ENCODE data around the gene NVL.
A peak's percentile ranks its signal among the peaks of the same experiment; 100 is the strongest.

NVL gene

DNA sequence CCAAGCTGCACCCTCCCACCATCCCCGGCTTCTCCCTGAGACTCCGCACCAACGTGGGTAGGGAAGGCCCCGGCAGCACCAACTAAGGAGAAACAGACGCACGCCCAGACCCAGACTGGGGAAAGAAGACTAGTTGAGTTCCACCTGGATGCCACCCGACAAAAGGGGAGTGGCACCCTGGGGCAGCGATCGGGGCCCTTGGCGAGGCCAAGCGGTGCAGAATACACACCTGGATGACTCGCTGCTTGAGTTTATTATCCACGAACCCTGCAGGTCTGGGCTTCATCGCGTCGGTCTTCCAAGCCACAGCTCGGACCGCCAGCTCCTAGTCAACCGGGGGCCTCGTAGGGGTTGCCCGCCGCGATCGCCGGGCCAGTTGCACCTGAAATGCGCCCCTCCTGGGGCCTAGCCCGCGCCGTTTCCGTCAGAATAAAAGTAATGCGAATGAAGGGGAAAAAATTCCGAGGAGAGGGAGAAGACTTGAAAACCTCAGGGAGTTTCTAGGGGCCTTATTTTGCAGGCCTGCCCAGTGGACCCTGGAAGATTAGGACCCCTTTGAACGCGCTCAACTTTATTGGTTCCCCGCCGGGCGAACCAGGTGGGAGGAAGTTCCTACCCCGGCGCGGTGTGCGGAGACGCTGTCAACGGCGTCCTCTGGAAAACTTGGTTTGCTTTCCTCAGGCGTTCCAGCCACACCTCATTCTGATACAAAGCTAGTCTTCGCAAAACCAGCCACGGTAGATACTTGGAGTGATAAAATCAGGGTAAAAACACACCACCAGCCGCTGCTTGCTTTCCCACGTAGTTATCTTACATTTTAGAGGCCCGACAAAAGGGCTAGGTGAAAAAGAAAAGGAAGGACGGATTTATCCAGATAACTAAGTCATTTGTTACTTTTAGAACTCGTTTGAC lies at the start of gene NVL:
NVL (minus strand) TSS at position 331 of the 912 bp plus-strand sequence; CDS start at position 286, 45 bp downstream.
- peak; percentile 93 for DNase-seq (ENCODE audit: low read depth)
- H3K4me3 ChIP-seq (ENCODE audit: low read depth, low read length), result peak within 1 kb of the TSS; percentile 96
- TF ChIP-seq MYC (IDR thresholded peaks at IDR 0.05; ENCODE audit: low read depth, low read length) (peak; percentile 81), CTCF (IDR thresholded peaks at IDR 0.05; ENCODE audit: low read depth, low read length) (no peak), POLR2A (IDR thresholded peaks at IDR 0.05; ENCODE audit: extremely low read depth, insufficient read length) (peak; percentile 33), MAX (IDR thresholded peaks at IDR 0.05; ENCODE audit: low read depth, low read length) (peak; percentile 70)

DNA sequence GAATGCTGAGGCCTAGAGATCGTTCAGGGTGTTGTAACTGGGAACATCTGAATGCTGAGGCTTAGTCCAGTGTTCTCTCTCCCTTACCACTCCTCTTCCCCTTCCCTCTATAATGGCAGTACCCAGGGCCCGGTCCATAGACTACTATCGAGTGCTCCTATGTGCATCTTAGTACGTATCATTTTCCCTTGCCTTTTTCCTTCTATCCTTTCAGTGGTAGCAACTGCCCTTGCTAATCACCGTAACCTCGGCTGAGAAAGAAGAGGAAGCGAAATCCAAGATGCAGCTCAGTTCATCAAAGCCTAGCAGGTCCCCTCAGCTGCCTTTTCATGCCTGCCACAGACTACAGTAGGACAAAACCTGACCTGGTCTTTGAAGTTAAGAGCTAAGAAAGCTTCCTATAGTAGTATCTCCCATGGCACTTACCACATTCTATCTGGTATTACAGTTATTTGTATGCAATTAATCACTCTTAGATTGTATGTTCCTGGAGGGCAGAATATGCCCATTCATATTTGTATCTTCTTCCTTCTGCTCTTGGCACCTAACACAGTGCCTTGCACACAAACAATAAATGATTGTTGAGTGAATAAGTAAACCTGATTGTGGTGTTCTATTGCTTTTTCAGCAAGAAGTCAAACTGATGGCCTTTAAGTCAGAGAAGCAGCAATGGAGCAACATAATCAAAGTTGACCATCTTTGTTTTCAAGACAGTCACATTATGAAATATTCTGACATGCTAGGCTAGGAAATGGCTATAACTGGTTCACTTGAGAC lies 49.1 kb upstream of the NVL start:
- DNase-seq (ENCODE audit: low read depth), result peak; percentile 72
- no peak overlapping the region for H3K4me3 ChIP-seq (ENCODE audit: low read depth, low read length)
- TF ChIP-seq MAX (IDR thresholded peaks at IDR 0.05; ENCODE audit: low read depth, low read length) (no peak), MYC (IDR thresholded peaks at IDR 0.05; ENCODE audit: low read depth, low read length) (no peak), CTCF (IDR thresholded peaks at IDR 0.05; ENCODE audit: low read depth, low read length) (no peak), POLR2A (IDR thresholded peaks at IDR 0.05; ENCODE audit: extremely low read depth, insufficient read length) (no peak)

- DNase-seq (ENCODE audit: low read depth), result peak; percentile 67
- no peak for TF ChIP-seq MAX (IDR thresholded peaks at IDR 0.05; ENCODE audit: low read depth, low read length)
- TF ChIP-seq CTCF (IDR thresholded peaks at IDR 0.05; ENCODE audit: low read depth, low read length), result no peak
- no peak for TF ChIP-seq POLR2A (IDR thresholded peaks at IDR 0.05; ENCODE audit: extremely low read depth, insufficient read length)
- no peak for TF ChIP-seq MYC (IDR thresholded peaks at IDR 0.05; ENCODE audit: low read depth, low read length)
- H3K4me3 ChIP-seq (ENCODE audit: low read depth, low read length), result no peak overlapping the region
Measured at GRCh38 chr1:224377676-224378006, 47.7 kb upstream of the NVL start.

GRCh38 chr1:224375059-224375458 lies 45.1 kb upstream of the NVL start:
- TF ChIP-seq MYC (IDR thresholded peaks at IDR 0.05; ENCODE audit: low read depth, low read length) (no peak), CTCF (IDR thresholded peaks at IDR 0.05; ENCODE audit: low read depth, low read length) (no peak), MAX (IDR thresholded peaks at IDR 0.05; ENCODE audit: low read depth, low read length) (no peak), POLR2A (IDR thresholded peaks at IDR 0.05; ENCODE audit: extremely low read depth, insufficient read length) (no peak)
- no peak overlapping the region for H3K4me3 ChIP-seq (ENCODE audit: low read depth, low read length)
- DNase-seq (ENCODE audit: low read depth), result peak; percentile 19

GRCh38 chr1:224373008-224373590 lies 43.1 kb upstream of the NVL start:
- H3K4me3 ChIP-seq (ENCODE audit: low read depth, low read length), result no peak overlapping the region
- no peak for DNase-seq (ENCODE audit: low read depth)
- TF ChIP-seq MAX (IDR thresholded peaks at IDR 0.05; ENCODE audit: low read depth, low read length) (no peak), CTCF (IDR thresholded peaks at IDR 0.05; ENCODE audit: low read depth, low read length) (no peak), POLR2A (IDR thresholded peaks at IDR 0.05; ENCODE audit: extremely low read depth, insufficient read length) (no peak)

All from NB4 (cell line).